Spleen (tissue), 7 donors: Measurements from ENCODE around the gene SLC22A7.

Source experiments
- CTCF ChIP-seq, 11 experiments: fragments of 200-600 bp in 7 of 11; fragments of 450-650 bp in 4 of 11; sonication (generic) in 4 of 11; IDR thresholded peaks in 8 of 11; conservative IDR thresholded peaks in 3 of 11; 1 replicate in 7 of 11; 2 replicates in 4 of 11; pipeline versions ENCODE4 v1.4.0 to v1.8.0; 2016 to 2021; ENCODE audit warnings: antibody characterized with exemption in 11 of 11, inconsistent platforms in 4 of 11, mild to moderate bottlenecking in 1 of 11
- POLR2A ChIP-seq, 3 donors: fragments of 450-650 bp; IDR thresholded peaks; one replicate each; pipeline ENCODE4 v1.5.1; 2017; ENCODE audit warnings: antibody characterized with exemption in 3 of 3, mild to moderate bottlenecking in 1 of 3
- POLR2AphosphoS5 ChIP-seq, 3 donors: sonication (generic); formaldehyde crosslinking; IDR thresholded peaks; one replicate each; pipeline ENCODE4 v1.5.1; 2017; ENCODE audit warnings: antibody characterized with exemption in 3 of 3
- donor health status: DM: no; HTN: no; CAD: no; lungs with moderate emphysema.
- donor health status: DM: no; HTN: no; CAD: no.
- donor health status: DM: no; HTN: no; CAD: no.

- TF ChIP-seq POLR2A (IDR thresholded peaks at IDR 0.05) (no peak), CTCF (IDR thresholded peaks at IDR 0.05 in 8 of 11, conservative IDR thresholded peaks at IDR 0.05 in 3 of 11) (no peak), POLR2AphosphoS5 (IDR thresholded peaks at IDR 0.05) (no peak)
Measured at GRCh38 chr6:43311666-43312065, 13.6 kb downstream of the SLC22A7 start.
